RWPE2 (cell line): ENCODE results near the gene HDAC4.

Experiments
- ATAC-seq: fragments of 200-7000 bp; cut with Tn5 transposase; 3 replicates; pipeline ENCODE4 v1.9.1; 2021; ENCODE audit warnings: low read depth
- DNase-seq: peaks from one replicate; pipeline ENCODE4 v3.0.0-alpha.2; 2020; ENCODE audit warnings: low spot score
- H3K27ac ChIP-seq: fragments of 450-650 bp; 2 replicates; pipeline ENCODE4 v1.5.1; 2017; ENCODE audit warnings: mild to moderate bottlenecking; ENCODE audit not compliant: poor library complexity, severe bottlenecking
- H3K27me3 ChIP-seq: fragments of 250-450 bp; sonication (Bioruptor Pico); 2 replicates; pipeline ENCODE4 v1.5.1; 2021; ENCODE audit warnings: mild to moderate bottlenecking, moderate library complexity; ENCODE audit not compliant: insufficient read depth, poor library complexity, severe bottlenecking
- H3K36me3 ChIP-seq: fragments of 250-450 bp; sonication (Bioruptor Pico); 2 replicates; pipeline ENCODE4 v1.5.1; 2020; ENCODE audit warnings: low read depth, mild to moderate bottlenecking, moderate library complexity
- H3K4me1 ChIP-seq: fragments of 250-450 bp; sonication (Bioruptor Pico); 2 replicates; pipeline ENCODE4 v1.5.1; 2021; ENCODE audit warnings: mild to moderate bottlenecking, moderate library complexity; ENCODE audit not compliant: insufficient read depth, poor library complexity, severe bottlenecking
- H3K4me3 ChIP-seq: fragments of 250-450 bp; sonication (Bioruptor Pico); 2 replicates; pipeline ENCODE4 v1.5.1; 2021; ENCODE audit warnings: mild to moderate bottlenecking, moderate library complexity; ENCODE audit not compliant: severe bottlenecking
- H3K9me3 ChIP-seq: fragments of 250-450 bp; sonication (Bioruptor Pico); 2 replicates; pipeline ENCODE4 v1.5.1; 2021; ENCODE audit warnings: mild to moderate bottlenecking, moderate library complexity; ENCODE audit not compliant: severe bottlenecking
- CTCF ChIP-seq: fragments of 450-650 bp; IDR thresholded peaks from one replicate; pipeline ENCODE4 v1.5.1; 2017; ENCODE audit warnings: mild to moderate bottlenecking, moderate library complexity; ENCODE audit not compliant: poor library complexity, severe bottlenecking

The HDAC4 gene

GRCh38 chr2:239226677-239227581 lies 173.9 kb downstream of the HDAC4 start:
- TF ChIP-seq CTCF: no peak
- H3K27me3 ChIP-seq: no peaks in the 10 kb centered on the region
- DNase-seq (no peak), ATAC-seq (no peak)
- no peak overlapping the region for H3K27ac ChIP-seq
- no peaks in the 10 kb centered on the region for H3K36me3 ChIP-seq
- H3K4me3 ChIP-seq: no peak overlapping the region
- no peaks in the 10 kb centered on the region for H3K4me1 ChIP-seq
- H3K9me3 ChIP-seq: no peaks in the 10 kb centered on the region

GRCh38 chr2:239225871-239226561 lies 174.8 kb downstream of the HDAC4 start:
- no peak for TF ChIP-seq CTCF
- ATAC-seq (no peak), DNase-seq (no peak)
- H3K36me3 ChIP-seq: no peaks in the 10 kb centered on the region
- no peak overlapping the region for H3K27ac ChIP-seq
- no peaks in the 10 kb centered on the region for H3K27me3 ChIP-seq
- no peaks in the 10 kb centered on the region for H3K9me3 ChIP-seq
- H3K4me3 ChIP-seq: no peak overlapping the region
- H3K4me1 ChIP-seq: no peaks in the 10 kb centered on the region

GRCh38 chr2:239225371-239225851 lies 175.4 kb downstream of the HDAC4 start:
- DNase-seq: no peak
- Histone ChIP-seq H3K27ac (no peak overlapping the region), H3K27me3 (no peaks in the 10 kb centered on the region), H3K4me1 (no peaks in the 10 kb centered on the region), H3K36me3 (no peaks in the 10 kb centered on the region), H3K9me3 (no peaks in the 10 kb centered on the region), H3K4me3 (no peak overlapping the region)
- ATAC-seq: no peak
- TF ChIP-seq CTCF: no peak

- Histone ChIP-seq H3K27me3 (no peaks in the 10 kb centered on the region), H3K36me3 (no peaks in the 10 kb centered on the region), H3K4me1 (no peaks in the 10 kb centered on the region), H3K9me3 (no peaks in the 10 kb centered on the region), H3K4me3 (no peak overlapping the region), H3K27ac (no peak overlapping the region)
- no peak for ATAC-seq
- TF ChIP-seq CTCF: no peak
- DNase-seq: no peak
Observed at GRCh38 chr2:239224955-239225354, 175.9 kb downstream of the HDAC4 start.

- no peak for ATAC-seq
- H3K27me3 ChIP-seq: no peaks in the 10 kb centered on the region
- no peaks in the 10 kb centered on the region for H3K9me3 ChIP-seq
- H3K4me3 ChIP-seq: no peak overlapping the region
- no peak overlapping the region for H3K27ac ChIP-seq
- no peaks in the 10 kb centered on the region for H3K4me1 ChIP-seq
- no peak for DNase-seq
- no peak for TF ChIP-seq CTCF
- no peaks in the 10 kb centered on the region for H3K36me3 ChIP-seq
Observed at GRCh38 chr2:239224199-239224570, 176.6 kb downstream of the HDAC4 start.
